Neuronal stem cell (in vitro differentiated cells): ENCODE measurements around the gene LDLRAD3.
A peak's percentile ranks its signal among the peaks of the same experiment; 100 is the strongest.

Experiments
- DNase-seq: peaks from one replicate; pipeline ENCODE4 v3.0.0-alpha.2; 2013; ENCODE audit warnings: low spot score
- H2AFZ ChIP-seq: one replicate; pipeline ENCODE4 v1.6.1; 2013; ENCODE audit warnings: mild to moderate bottlenecking, low read length, inconsistent platforms
- H2AK5ac ChIP-seq: 2 replicates; pipeline ENCODE4 v1.6.1; 2013; ENCODE audit warnings: low read depth, mild to moderate bottlenecking, inconsistent platforms, low read length, moderate library complexity, mixed read lengths
- H2BK120ac ChIP-seq: 2 replicates; pipeline ENCODE4 v1.6.1; 2013; ENCODE audit warnings: low read depth, mild to moderate bottlenecking, inconsistent platforms, low read length, moderate library complexity, mixed read lengths
- H2BK12ac ChIP-seq: one replicate; pipeline ENCODE4 v1.6.1; 2013; ENCODE audit warnings: low read length, inconsistent platforms
- H2BK15ac ChIP-seq: 2 replicates; pipeline ENCODE4 v1.6.1; 2013; ENCODE audit warnings: mild to moderate bottlenecking, low read length, inconsistent platforms, mixed read lengths
- H2BK5ac ChIP-seq: one replicate; pipeline ENCODE4 v1.6.1; 2013; ENCODE audit warnings: inconsistent platforms, mild to moderate bottlenecking, low read length, moderate library complexity
- H3K14ac ChIP-seq: one replicate; pipeline ENCODE4 v1.6.1; 2013; ENCODE audit warnings: low read length, inconsistent platforms
- H3K18ac ChIP-seq: 2 replicates; pipeline ENCODE4 v1.6.1; 2013; ENCODE audit warnings: low read length, inconsistent platforms
- H3K23ac ChIP-seq: 2 replicates; pipeline ENCODE4 v1.6.1; 2013; ENCODE audit warnings: low read depth, mild to moderate bottlenecking, mixed read lengths, low read length, inconsistent platforms; ENCODE audit not compliant: poor library complexity
- H3K27ac ChIP-seq: replicated peaks from 3 replicates; pipeline ENCODE4 v1.5.1; 2013; ENCODE audit warnings: low read length, inconsistent platforms
- H3K27me3 ChIP-seq, 3 experiments: 2 replicates each; pipeline ENCODE4 v1.6.1; 2013; ENCODE audit warnings: low read length in 3 of 3, mild to moderate bottlenecking in 2 of 3, inconsistent platforms in 1 of 3, low read depth in 1 of 3, mixed read lengths in 1 of 3, moderate library complexity in 1 of 3; ENCODE audit not compliant: control insufficient read depth in 3 of 3, insufficient read depth in 3 of 3
- H3K36me3 ChIP-seq, 2 donors: replicated peaks in 1 of 2; 2 replicates each; pipeline ENCODE4 v1.6.1; 2013; ENCODE audit warnings: low read length in 2 of 2; ENCODE audit not compliant: control insufficient read depth in 2 of 2, insufficient read depth in 2 of 2
- H3K4ac ChIP-seq: 2 replicates; pipeline ENCODE4 v1.6.1; 2013; ENCODE audit warnings: inconsistent platforms, mild to moderate bottlenecking, low read length, moderate library complexity
- H3K4me1 ChIP-seq, 2 donors: 1 replicate in 1 of 2; 2 replicates in 1 of 2; pipeline ENCODE4 v1.6.1; 2013; ENCODE audit warnings: low read length in 2 of 2, low read depth in 1 of 2; ENCODE audit not compliant: control insufficient read depth in 2 of 2, insufficient read depth in 1 of 2
- H3K4me2 ChIP-seq: one replicate; pipeline ENCODE4 v1.6.1; 2013; ENCODE audit warnings: mild to moderate bottlenecking, low read length, inconsistent platforms; ENCODE audit not compliant: insufficient read depth, poor library complexity, severe bottlenecking
- H3K4me3 ChIP-seq, 2 donors: 2 replicates each; pipeline ENCODE4 v1.5.1; 2013; ENCODE audit warnings: low read length in 2 of 2, mild to moderate bottlenecking in 2 of 2, inconsistent platforms in 1 of 2, moderate library complexity in 1 of 2
- H3K79me1 ChIP-seq: one replicate; pipeline ENCODE4 v1.6.1; 2013; ENCODE audit warnings: low read depth, mild to moderate bottlenecking, inconsistent platforms, low read length, moderate library complexity
- H3K9ac ChIP-seq: one replicate; pipeline ENCODE4 v1.6.1; 2013; ENCODE audit warnings: mild to moderate bottlenecking, low read depth, low read length, inconsistent platforms; ENCODE audit not compliant: poor library complexity
- H3K9me3 ChIP-seq, 2 donors: replicated peaks in 1 of 2; 2 replicates each; pipeline versions ENCODE3 to v1.6.1; 2013; ENCODE audit warnings: low read length in 2 of 2, mild to moderate bottlenecking in 2 of 2, inconsistent platforms in 1 of 2, low read depth in 1 of 2, mixed read lengths in 1 of 2, moderate library complexity in 1 of 2; ENCODE audit not compliant: control insufficient read depth in 2 of 2, insufficient read depth in 1 of 2
- H4K8ac ChIP-seq: one replicate; pipeline ENCODE4 v1.6.1; 2013; ENCODE audit warnings: low read depth, mild to moderate bottlenecking, inconsistent platforms, low read length, moderate library complexity
- H4K91ac ChIP-seq: one replicate; pipeline ENCODE4 v1.6.1; 2013; ENCODE audit warnings: low read length, low read depth, mild to moderate bottlenecking, inconsistent platforms; ENCODE audit not compliant: poor library complexity
- WGBS, 2 donors: extraction: QIAGEN DNeasy Blood & Tissue Kit; methylation state at CpG; one replicate each; pipeline ENCODE4 v1.1.7; 2013; ENCODE audit warnings: missing lambda C conversion rate in 2 of 2, mixed read lengths in 1 of 2; ENCODE audit not compliant: insufficient read length in 2 of 2, insufficient replicate concordance in 1 of 2; ENCODE audit errors: extremely low coverage in 2 of 2; 5-methylcytosine and 5-hydroxymethylcytosine counted together

LDLRAD3 gene

DNA sequence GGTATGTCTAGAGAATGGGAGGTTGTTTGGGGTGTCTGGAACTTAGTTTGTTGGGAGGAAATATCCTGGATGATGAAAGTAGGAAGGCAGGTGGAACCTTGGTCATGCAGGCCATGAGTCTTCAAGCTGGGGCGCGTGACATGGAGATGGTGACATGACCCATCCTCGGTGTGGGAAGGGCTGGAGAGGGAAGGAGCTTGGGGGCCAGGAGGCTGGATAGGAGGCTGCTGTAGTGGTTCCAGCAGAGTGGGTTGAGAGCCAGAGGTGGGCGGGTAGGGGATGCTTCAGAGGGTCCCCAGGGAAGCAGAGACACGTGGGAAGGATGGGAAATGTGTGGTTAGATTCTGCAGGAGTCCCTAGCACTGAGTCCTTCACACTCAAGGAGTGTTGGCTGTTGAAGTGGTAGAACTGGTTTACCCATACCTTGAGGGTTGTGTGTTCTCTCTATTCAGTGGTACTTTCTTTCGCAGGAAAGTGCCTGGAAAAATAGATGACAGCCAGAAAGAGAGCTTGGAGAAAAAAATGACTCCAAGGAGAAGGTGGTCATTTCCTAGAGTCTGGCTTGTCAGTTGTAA is 56.8 kb downstream of the LDLRAD3 start:
- no peak overlapping the region for H3K4me3 ChIP-seq
- WGBS, 2 donors, result no CpG with 5 or more reads among the region's 6 CpGs
- no peaks in the 10 kb centered on the region for H3K27me3 ChIP-seq
- peak overlapping the region; percentile 95 for H2BK12ac ChIP-seq
- H3K27ac ChIP-seq, result peak overlapping the region; percentile 10
- H3K36me3 ChIP-seq, result peaks cover 7 to 22% of the 10 kb centered on the region in 2 donors
- no peak overlapping the region for H4K91ac ChIP-seq
- peaks cover 8 to 36% of the 10 kb centered on the region in 2 donors for H3K9me3 ChIP-seq
- no peak overlapping the region for H2AFZ ChIP-seq
- DNase-seq, result no peak
- no peak overlapping the region for H2BK120ac ChIP-seq
- peaks cover 7% of the 10 kb centered on the region for H3K79me1 ChIP-seq
- peak overlapping the region; percentile 59 for H3K14ac ChIP-seq
- H3K4me1 ChIP-seq, result peaks cover 18 to 21% of the 10 kb centered on the region in 2 donors
- H2AK5ac ChIP-seq, result no peak overlapping the region
- no peak overlapping the region for H4K8ac ChIP-seq
- H3K18ac ChIP-seq, result peak overlapping the region; percentile 87
- no peak overlapping the region for H2BK5ac ChIP-seq
- H3K4ac ChIP-seq, result no peak overlapping the region
- H3K23ac ChIP-seq, result peak overlapping the region; percentile 21
- no peak overlapping the region for H3K4me2 ChIP-seq
- no peak overlapping the region for H2BK15ac ChIP-seq
- H3K9ac ChIP-seq, result no peak overlapping the region

DNA sequence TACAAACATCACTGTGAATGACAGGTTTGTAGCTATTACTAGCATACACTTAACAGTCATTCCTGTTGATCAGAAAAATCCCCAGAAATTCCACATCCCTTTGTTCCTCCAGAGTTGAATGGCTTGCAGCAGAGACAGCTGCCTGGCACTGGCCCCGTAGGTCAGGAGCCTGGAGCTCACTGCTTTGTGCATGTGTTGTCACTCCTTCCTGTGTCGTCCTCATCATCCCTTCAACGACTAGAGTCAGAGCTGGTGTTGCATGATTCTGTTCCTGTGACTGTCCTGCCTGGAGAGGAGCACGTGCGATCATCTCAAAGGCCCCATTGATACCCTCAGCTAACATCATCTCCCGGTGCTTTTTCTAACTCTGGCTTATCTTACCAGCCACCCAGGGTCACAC is 58.3 kb downstream of the LDLRAD3 start:
- H3K27me3 ChIP-seq, result no peaks in the 10 kb centered on the region
- H3K9me3 ChIP-seq, result peaks cover 9 to 34% of the 10 kb centered on the region in 2 donors
- no peak overlapping the region for H3K4me3 ChIP-seq
- no peak overlapping the region for H2BK12ac ChIP-seq
- no peak overlapping the region for H3K4ac ChIP-seq
- WGBS, 2 donors, result no CpG with 5 or more reads among the region's 6 CpGs
- H2AFZ ChIP-seq, result no peak overlapping the region
- H3K79me1 ChIP-seq, result peaks cover 10% of the 10 kb centered on the region
- no peak overlapping the region for H2AK5ac ChIP-seq
- no peak overlapping the region for H4K8ac ChIP-seq
- peak overlapping the region; percentile 13 for H3K18ac ChIP-seq
- peaks cover 20 to 21% of the 10 kb centered on the region in 2 donors for H3K4me1 ChIP-seq
- H3K9ac ChIP-seq, result no peak overlapping the region
- peaks cover 6 to 20% of the 10 kb centered on the region in 2 donors for H3K36me3 ChIP-seq
- peak overlapping the region; percentile 94 for H3K27ac ChIP-seq
- no peak overlapping the region for H3K4me2 ChIP-seq
- no peak overlapping the region for H2BK5ac ChIP-seq
- no peak overlapping the region for H3K14ac ChIP-seq
- no peak overlapping the region for H2BK120ac ChIP-seq
- peak overlapping the region; percentile 7 for H4K91ac ChIP-seq
- H3K23ac ChIP-seq, result no peak overlapping the region
- DNase-seq, result peak; percentile 78
- H2BK15ac ChIP-seq, result no peak overlapping the region

DNA sequence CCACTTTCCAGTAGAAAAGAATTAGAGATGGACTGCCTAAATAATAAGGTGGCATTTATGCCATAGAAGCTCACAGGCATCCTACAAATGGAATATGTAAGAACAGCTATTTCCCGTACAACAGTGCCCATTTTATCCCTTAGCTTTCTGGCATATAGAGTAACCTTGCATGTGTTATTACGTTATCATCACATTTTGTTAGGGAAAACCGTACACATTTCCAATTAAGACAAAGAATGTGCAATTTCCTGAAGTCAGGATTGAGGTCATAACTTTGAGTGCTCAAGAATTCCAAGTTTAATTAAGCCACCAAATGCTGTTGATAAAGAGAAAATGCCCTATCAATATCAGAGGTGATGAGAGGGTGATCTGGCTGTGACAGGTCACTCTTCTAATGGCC is 58.9 kb downstream of the LDLRAD3 start:
- H3K23ac ChIP-seq, result no peak overlapping the region
- peaks cover 21 to 23% of the 10 kb centered on the region in 2 donors for H3K4me1 ChIP-seq
- WGBS, 2 donors, result no CpG with 5 or more reads among the region's 3 CpGs
- peaks cover 9% of the 10 kb centered on the region for H3K79me1 ChIP-seq
- peaks cover 6 to 14% of the 10 kb centered on the region in 2 donors for H3K36me3 ChIP-seq
- H2BK15ac ChIP-seq, result no peak overlapping the region
- no peak overlapping the region for H3K4ac ChIP-seq
- no peak overlapping the region for H4K8ac ChIP-seq
- H4K91ac ChIP-seq, result peak overlapping the region; percentile 7
- H2AFZ ChIP-seq, result no peak overlapping the region
- H3K9me3 ChIP-seq, result peaks cover 9 to 31% of the 10 kb centered on the region in 2 donors
- no peak overlapping the region for H2BK120ac ChIP-seq
- peak overlapping the region; percentile 94 for H3K27ac ChIP-seq
- H2BK12ac ChIP-seq, result no peak overlapping the region
- H3K14ac ChIP-seq, result no peak overlapping the region
- H3K27me3 ChIP-seq, result no peaks in the 10 kb centered on the region
- no peak overlapping the region for H3K18ac ChIP-seq
- H3K4me3 ChIP-seq, result no peak overlapping the region
- H2AK5ac ChIP-seq, result no peak overlapping the region
- no peak overlapping the region for H3K4me2 ChIP-seq
- H2BK5ac ChIP-seq, result no peak overlapping the region
- DNase-seq, result no peak
- no peak overlapping the region for H3K9ac ChIP-seq

DNA sequence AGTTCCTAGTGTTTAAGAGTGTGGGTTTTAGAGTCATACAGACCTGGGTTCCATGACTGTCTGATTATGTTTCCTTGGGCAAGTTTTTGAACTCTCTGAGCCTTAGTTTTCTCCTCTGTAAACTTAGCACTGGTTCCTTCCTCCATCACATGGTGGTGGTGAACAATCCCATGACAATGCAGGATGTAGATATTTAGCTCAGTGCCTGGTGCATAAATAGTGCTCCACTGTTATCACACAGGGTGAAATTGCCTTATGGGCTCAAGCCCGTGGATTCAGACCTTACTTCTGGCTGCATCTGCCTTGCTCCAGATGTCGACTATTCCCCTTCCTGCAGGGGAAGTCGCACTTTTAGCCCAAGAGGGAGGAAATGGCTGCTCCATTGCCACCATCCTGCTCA is 62.7 kb downstream of the LDLRAD3 start:
- no peak overlapping the region for H2BK12ac ChIP-seq
- peak overlapping the region in 1 of 2 donors; percentile 36 for H3K4me3 ChIP-seq
- peaks cover 2 to 6% of the 10 kb centered on the region in 2 donors for H3K36me3 ChIP-seq
- peaks cover 12 to 16% of the 10 kb centered on the region in 2 donors for H3K4me1 ChIP-seq
- H4K91ac ChIP-seq, result no peak overlapping the region
- H3K9ac ChIP-seq, result no peak overlapping the region
- no peak for DNase-seq
- H2BK15ac ChIP-seq, result no peak overlapping the region
- peaks cover 9 to 31% of the 10 kb centered on the region in 2 donors for H3K9me3 ChIP-seq
- H3K27me3 ChIP-seq, result no peaks in the 10 kb centered on the region
- WGBS, 2 donors, result no CpG with 5 or more reads among the region's 3 CpGs
- no peak overlapping the region for H2BK5ac ChIP-seq
- no peak overlapping the region for H2AFZ ChIP-seq
- no peak overlapping the region for H3K27ac ChIP-seq
- H2AK5ac ChIP-seq, result no peak overlapping the region
- H3K23ac ChIP-seq, result no peak overlapping the region
- H3K79me1 ChIP-seq, result peaks cover 6% of the 10 kb centered on the region
- H4K8ac ChIP-seq, result no peak overlapping the region
- H3K18ac ChIP-seq, result peak overlapping the region; percentile 15
- no peak overlapping the region for H2BK120ac ChIP-seq
- H3K4me2 ChIP-seq, result no peak overlapping the region
- H3K14ac ChIP-seq, result no peak overlapping the region
- H3K4ac ChIP-seq, result no peak overlapping the region
